Measurements from ENCODE around the gene SLC24A4.

DNA sequence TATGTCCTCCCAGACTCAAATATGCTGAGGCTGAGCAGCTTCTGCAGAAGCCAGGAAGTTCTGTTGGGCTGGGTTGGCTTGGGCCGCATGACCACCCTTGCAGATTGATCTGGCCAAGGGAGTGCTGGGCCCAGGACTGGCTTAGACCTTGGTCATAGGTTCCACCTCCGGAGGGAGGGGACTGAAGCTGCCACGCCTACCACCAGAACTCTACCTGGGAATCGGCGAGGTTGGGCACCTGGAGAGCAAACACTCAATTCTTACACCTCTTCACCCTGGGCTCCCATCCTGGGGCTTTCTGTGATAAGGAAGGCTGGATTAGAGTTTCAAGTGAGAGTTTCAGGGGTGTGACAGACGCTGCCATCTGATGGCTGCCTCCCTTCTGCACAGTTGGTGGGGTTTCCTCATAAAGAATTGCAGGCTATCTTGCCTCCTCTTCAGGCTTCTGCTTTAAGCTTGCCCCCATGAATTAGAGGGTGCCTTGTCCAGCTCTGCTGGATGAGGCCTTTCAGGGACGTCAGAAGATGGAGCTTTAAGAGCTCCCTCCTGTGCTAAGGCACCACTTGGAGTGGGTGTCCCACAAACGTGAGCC is 5.8 kb downstream of the SLC24A4 start:
- TF ChIP-seq TAF1 (IDR thresholded peaks at IDR 0.05; ENCODE audit: low read depth, low read length) (no peak), POLR2A (IDR thresholded peaks at IDR 0.05; ENCODE audit: low read depth, low read length) (no peak), POLR2AphosphoS5 (IDR thresholded peaks at IDR 0.05; ENCODE audit: low read depth, low read length) (no peak), SPI1 (IDR thresholded peaks at IDR 0.05; ENCODE audit: low read depth, low read length) (no peak), PAX5 (IDR thresholded peaks at IDR 0.05; ENCODE audit: insufficient read depth, low read length, severe bottlenecking) (no peak), POU2F2 (IDR thresholded peaks at IDR 0.05; ENCODE audit: low read depth, low read length) (no peak)
